Measurements from ENCODE around the gene ALDH16A1.
"Not testable (repeated sequence)": the region's sequence is repeated elsewhere in the genome, so short reads cannot be mapped to it uniquely, and the experiment has no call there.

The ALDH16A1 gene

DNA sequence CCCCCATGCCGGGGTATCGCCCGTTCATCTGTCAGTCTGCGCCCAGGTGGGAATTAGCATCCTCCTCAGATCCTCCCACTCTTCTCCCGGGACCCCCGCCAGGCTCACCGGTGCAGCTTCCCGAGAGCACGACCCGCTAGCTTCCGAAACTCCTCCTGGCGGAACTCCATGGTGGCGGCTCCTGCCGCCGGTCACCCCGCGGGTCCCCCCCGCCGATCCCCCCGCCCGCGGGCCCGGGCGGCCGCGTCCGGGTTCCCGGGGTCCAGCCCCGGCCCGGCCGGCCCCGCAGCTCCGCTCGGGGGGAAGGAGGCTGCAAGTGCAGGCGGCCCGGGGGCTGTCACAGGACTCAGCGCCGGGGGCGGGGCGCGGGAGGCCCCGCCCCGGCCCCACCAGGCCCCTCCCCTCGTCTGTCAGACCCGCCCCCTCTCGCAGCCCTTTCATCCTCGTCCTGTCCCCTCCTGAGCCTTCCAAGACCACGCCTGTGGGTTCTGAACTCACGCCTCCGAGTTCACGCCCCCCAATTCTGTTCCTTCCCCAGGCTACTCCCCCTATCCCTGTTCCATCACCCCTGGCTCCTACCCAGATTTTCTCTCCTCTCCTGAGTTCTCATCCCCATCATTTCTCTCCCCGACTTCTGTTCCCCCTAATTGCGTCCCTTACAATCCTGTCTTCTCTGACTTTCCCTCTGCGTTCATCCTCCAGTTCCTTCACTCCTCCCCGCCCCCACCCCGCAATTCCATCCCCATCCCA lies 11.6 kb upstream of the ALDH16A1 start, which contains the start of gene SLC17A7:
Gene SLC17A7, minus strand, starts transcription at position 318 of the 750 bp plus-strand sequence. Its CDS starts 148 bp downstream, at position 170.
- H3K4me3 ChIP-seq (ENCODE audit: low read length) = peak within 1 kb of the TSS; percentile 77
- DNase-seq (ENCODE audit: low read depth) = no peak
- TF ChIP-seq, protein P1, sequence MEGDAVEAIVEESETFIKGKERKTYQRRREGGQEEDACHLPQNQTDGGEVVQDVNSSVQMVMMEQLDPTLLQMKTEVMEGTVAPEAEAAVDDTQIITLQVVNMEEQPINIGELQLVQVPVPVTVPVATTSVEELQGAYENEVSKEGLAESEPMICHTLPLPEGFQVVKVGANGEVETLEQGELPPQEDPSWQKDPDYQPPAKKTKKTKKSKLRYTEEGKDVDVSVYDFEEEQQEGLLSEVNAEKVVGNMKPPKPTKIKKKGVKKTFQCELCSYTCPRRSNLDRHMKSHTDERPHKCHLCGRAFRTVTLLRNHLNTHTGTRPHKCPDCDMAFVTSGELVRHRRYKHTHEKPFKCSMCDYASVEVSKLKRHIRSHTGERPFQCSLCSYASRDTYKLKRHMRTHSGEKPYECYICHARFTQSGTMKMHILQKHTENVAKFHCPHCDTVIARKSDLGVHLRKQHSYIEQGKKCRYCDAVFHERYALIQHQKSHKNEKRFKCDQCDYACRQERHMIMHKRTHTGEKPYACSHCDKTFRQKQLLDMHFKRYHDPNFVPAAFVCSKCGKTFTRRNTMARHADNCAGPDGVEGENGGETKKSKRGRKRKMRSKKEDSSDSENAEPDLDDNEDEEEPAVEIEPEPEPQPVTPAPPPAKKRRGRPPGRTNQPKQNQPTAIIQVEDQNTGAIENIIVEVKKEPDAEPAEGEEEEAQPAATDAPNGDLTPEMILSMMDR (conservative IDR thresholded peaks at IDR 0.05; ENCODE audit: low read length) = no peak

DNA sequence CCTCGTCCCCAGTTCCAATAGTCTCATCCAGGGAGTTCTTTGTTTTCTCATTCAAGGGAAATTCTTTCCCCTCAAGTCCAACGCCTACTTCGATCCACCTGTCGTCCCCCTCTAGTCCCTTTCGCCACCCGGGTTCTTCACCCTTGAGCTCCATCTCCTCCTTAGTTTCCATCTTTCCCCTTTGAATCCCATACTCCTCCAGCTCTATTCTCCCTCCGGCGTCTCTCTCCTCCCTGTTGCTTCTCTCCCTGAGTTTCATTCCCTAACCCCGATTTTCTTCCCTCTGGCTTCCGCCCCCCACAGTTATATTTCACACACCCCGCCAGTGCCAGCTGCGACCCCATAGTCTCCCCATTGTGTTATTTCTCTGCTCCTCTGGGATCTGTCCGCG lies 11.1 kb upstream of the ALDH16A1 start:
- TF ChIP-seq, protein P1 (conservative IDR thresholded peaks at IDR 0.05; ENCODE audit: low read length) = no peak
- no peak for DNase-seq (ENCODE audit: low read depth)
- no peak overlapping the region; the same call in 1 of the 2 replicates for H3K4me3 ChIP-seq (ENCODE audit: low read length)

DNA sequence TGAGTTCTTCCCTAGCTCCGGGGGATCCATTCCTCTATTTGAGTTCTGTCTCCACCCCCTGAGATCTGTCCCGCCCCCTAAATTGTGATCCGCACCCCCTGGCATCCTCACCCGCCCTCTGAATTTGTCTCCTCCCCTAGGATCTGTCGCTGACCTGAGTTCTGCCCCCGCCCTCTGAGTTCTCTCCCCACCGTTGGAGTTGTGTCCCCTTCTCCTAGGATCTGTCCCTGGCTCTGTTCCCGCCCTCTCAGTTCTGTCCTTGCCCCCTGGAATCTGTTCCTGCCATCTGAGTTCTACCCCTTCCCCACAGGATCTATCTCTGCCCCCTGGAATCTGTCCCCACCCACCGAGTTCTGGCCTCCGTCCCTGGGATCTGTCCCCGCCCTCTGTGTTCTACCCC lies 10.7 kb upstream of the ALDH16A1 start:
- peak overlapping the region; percentile 77 for H3K4me3 ChIP-seq (ENCODE audit: low read length)
- DNase-seq (ENCODE audit: low read depth) = no peak
- TF ChIP-seq, protein P1 (conservative IDR thresholded peaks at IDR 0.05; ENCODE audit: low read length) = no peak

DNA sequence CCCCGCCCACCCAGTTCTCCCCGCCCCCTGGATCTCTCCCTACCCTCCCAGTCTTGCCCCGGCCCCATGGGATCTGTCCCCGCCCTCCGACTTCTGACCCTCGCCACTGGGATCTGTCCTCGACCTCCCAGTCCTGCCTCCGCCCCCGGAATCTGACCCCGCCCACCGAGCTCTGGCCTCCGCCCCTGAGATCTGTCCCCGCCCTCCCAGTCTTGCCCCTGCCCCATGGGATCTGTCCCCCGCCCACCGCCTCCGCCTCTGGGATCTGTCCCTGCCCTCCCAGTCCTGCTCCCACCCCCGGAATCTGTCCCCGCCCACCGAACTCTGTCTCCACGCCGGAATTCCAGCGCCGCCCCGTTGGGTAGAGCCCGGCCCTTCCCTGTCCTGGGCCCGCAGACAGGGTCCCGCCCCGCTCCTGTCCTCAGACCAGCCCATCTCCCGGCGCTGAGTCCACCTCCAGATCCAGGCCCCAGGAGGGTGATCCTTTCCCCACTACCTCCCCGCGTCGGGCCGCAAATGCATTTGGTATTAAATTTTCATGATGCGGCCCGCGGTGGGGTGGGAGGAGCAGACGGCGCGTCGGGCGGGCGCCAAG lies 10.2 kb upstream of the ALDH16A1 start:
- peak; percentile 85 for DNase-seq (ENCODE audit: low read depth)
- TF ChIP-seq, protein P1 (conservative IDR thresholded peaks at IDR 0.05; ENCODE audit: low read length) = no peak
- H3K4me3 ChIP-seq (ENCODE audit: low read length) = peak overlapping the region; percentile 77

DNA sequence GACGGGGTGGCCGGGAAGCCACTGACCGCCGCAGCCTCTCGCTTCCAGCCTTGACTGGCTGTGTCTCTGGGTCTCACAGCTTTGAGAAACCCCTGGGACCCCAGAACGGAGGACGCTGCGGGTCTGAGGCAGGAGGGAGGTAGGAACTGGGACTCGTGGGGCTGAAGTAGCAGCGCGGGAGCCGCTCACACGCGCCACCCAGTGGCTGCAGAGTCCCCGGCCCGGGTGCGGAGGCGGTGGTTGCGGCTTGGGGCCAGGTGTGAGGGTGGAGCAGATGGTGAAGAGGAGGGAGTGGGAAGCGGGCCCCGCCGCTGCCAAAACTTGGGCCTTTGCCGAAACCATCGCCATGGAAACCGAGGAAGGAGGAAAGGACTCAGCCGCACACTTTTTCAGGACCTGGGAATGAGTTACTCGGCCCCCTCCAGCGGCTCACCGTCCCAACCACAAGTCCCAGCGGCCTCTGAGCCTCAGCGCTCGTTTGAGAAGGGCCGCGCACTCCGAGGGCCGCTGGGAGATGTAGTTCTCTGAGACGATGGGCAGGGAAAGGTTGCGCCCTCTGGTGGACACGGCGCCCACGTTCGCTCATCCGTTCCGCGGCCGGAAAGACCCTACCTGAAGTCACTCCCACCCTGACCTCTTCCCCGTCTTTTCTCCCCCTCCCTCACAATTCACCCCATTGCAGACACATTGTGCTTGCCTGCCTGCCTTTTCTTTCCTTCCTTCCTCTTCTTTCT lies 9.5 kb upstream of the ALDH16A1 start:
- TF ChIP-seq, protein P1 (conservative IDR thresholded peaks at IDR 0.05; ENCODE audit: low read length) = peak; percentile 78

DNA sequence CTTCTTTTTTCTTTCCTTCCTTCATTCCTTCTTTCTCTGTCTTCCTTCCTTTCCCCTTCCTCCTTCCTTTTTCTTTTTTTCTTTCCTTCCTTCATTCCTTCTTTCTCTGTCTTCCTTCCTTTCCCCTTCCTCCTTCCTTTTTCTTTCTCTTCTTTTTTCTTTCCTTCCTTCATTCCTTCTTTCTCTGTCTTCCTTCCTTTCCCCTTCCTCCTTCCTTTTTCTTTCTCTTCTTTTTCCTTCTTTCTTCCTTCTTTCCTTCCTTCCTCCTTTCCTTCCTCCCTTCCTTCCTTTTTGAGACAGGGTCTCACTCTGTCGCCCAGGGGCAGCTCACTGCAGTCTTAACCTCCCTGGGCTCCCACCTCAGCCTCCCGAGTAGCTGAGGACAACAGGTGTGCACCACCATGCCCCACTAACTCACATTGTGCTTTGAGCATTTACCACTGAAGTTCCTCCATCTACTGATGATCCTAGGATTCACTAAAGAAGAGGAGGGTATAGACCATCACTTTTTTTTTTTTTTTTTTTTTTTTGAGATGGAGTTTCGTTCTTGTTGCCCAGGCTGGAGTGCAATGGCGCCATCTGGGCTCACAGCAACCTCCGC lies 8.8 kb upstream of the ALDH16A1 start:
- DNase-seq (ENCODE audit: low read depth); H3K4me3 ChIP-seq (ENCODE audit: low read length): not testable (repeated sequence)

More for the DNA sequence above, 9.5 kb upstream of the ALDH16A1 start:
- peak overlapping the region; percentile 77 for H3K4me3 ChIP-seq (ENCODE audit: low read length)
- DNase-seq (ENCODE audit: low read depth) = peak; percentile 94

DNA sequence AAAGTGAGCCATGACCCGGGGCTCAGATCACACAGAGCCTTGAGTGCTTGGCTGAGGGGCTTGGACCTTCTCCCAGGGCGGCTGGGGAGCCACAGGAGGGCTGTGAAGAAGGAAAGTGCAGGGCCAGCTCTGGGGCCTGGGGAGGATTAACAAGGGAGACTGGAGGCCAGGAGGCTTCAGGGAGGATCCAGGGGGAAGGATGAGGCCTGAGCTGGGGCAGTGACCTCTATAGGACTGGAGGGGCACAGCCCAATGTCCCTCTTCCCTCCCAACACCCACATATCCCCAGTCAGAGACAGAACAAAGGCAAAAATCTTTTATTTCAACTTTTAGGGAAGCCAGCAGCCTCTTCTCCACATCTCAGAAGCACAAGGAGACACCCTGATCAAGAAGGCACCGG lies 7.0 kb upstream of the ALDH16A1 start:
- DNase-seq (ENCODE audit: low read depth) = no peak
- no peak overlapping the region for H3K4me3 ChIP-seq (ENCODE audit: low read length)
- TF ChIP-seq, protein P1 (conservative IDR thresholded peaks at IDR 0.05; ENCODE audit: low read length) = no peak

All from AG10803 (cell line).